Right ventricle myocardium superior (tissue), 1 donor: ENCODE data around the gene GJA1. TPM values are rescaled to one million over a fixed set of nuclear protein-coding genes. Genes with fewer than 3 reads are reported as not detected.
"Not testable (repeated sequence)": the region's sequence is repeated elsewhere in the genome, so short reads cannot be mapped to it uniquely, and the experiment has no call there.

Experiments
- ATAC-seq: fragments of 200-7000 bp; cut with Tn5 transposase; one replicate; pipeline ENCODE4 v1.9.1; 2020; ENCODE audit warnings: mild to moderate bottlenecking; ENCODE audit not compliant: poor library complexity
- DNase-seq: peaks from one replicate; pipeline ENCODE4 v3.0.0-alpha.2; 2020
- intact Hi-C: fragments of 100-400 bp; cut with DNase I; formaldehyde crosslinking; loops from one replicate; pipeline ENCODE4 v1.11.2; 2022
- long read RNA-seq: library from polyadenylated mRNA; unstranded; transcript quantifications from one replicate; pipeline ENCODE4 v2.0.0, GENCODE V29; 2021
- total RNA-seq: library from RNA; stranded (reverse); fragmentation: NEBNext Ultra II Directional; extraction: Animal tissue kit (Norgen Biotek cat#: 25700); gene quantifications from one replicate; pipeline ENCODE4 v1.2.1, GENCODE V29; 2021
- donor health status: DM: no; HTN: yes; CAD: no; lungs with severe emphysema.

GJA1 gene
- total RNA-seq, result 214 TPM
- long read RNA-seq, transcript GJA1-204 (2 exons, 3,152 nt), result major isoform, 5 of 26 reads
- long read RNA-seq, partial matches to known transcripts, result 21 of 26 reads
- long read RNA-seq, other reads (novel, unspliced or antisense), result 0 of 26 reads

GRCh38 chr6:121435444-121436069, at the start of gene GJA1:
TSS of gene GJA1 (plus strand) at chr6:121435646. CDS start at chr6:121446848, 11,202 bp downstream.
- peak; percentile 83 for ATAC-seq
- intact Hi-C loops, result no loop called here
- DNase-seq, result no peak

- DNase-seq, ATAC-seq, intact Hi-C loops: not testable (repeated sequence)
Observed at GRCh38 chr6:121386551-121386950, 48.9 kb upstream of the GJA1 start.

- intact Hi-C loops, result no loop called here
- ATAC-seq (no peak), DNase-seq (no peak)
Observed at GRCh38 chr6:121389419-121389818, 46.0 kb upstream of the GJA1 start.

GRCh38 chr6:121393731-121394505, 41.5 kb upstream of the GJA1 start:
- DNase-seq, result no peak
- ATAC-seq, result no peak
- intact Hi-C loops, result no loop called here

GRCh38 chr6:121395736-121396135, 39.7 kb upstream of the GJA1 start:
- DNase-seq (no peak), ATAC-seq (no peak)
- intact Hi-C loops, result no loop called here

GRCh38 chr6:121397188-121397587, 38.3 kb upstream of the GJA1 start:
- DNase-seq, ATAC-seq, intact Hi-C loops: not testable (repeated sequence)

- intact Hi-C loops, result no loop called here
- DNase-seq (no peak), ATAC-seq (no peak)
Observed at GRCh38 chr6:121398127-121398526, 37.3 kb upstream of the GJA1 start.

GRCh38 chr6:121399966-121400365, 35.5 kb upstream of the GJA1 start:
- intact Hi-C loops, result no loop called here
- DNase-seq (no peak), ATAC-seq (no peak)

GRCh38 chr6:121403964-121404363, 31.5 kb upstream of the GJA1 start:
- ATAC-seq (no peak), DNase-seq (no peak)
- intact Hi-C loops, result no loop called here

GRCh38 chr6:121405306-121405705, 30.1 kb upstream of the GJA1 start:
- DNase-seq, result no peak
- no peak for ATAC-seq
- intact Hi-C loops, result no loop called here

GRCh38 chr6:121408321-121408720, 27.1 kb upstream of the GJA1 start:
- intact Hi-C loops, result no loop called here

GRCh38 chr6:121413879-121414278, 21.6 kb upstream of the GJA1 start:
- no peak for ATAC-seq
- no peak for DNase-seq
- intact Hi-C loops, result no loop called here

More at GRCh38 chr6:121408321-121408720, 27.1 kb upstream of the GJA1 start:
- DNase-seq (no peak), ATAC-seq (no peak)

- intact Hi-C loops, result no loop called here
- DNase-seq (no peak), ATAC-seq (no peak)
Observed at GRCh38 chr6:121418346-121418745, 17.1 kb upstream of the GJA1 start.

GRCh38 chr6:121426686-121427085, 8.8 kb upstream of the GJA1 start:
- intact Hi-C loops, result loop anchor here (5.0 to 10.0 kb wide), 2 partner anchors 596 to 848 kb away; no protein-coding TSS in a partner anchor
- ATAC-seq (no peak), DNase-seq (no peak)

GRCh38 chr6:121428872-121429756, 6.3 kb upstream of the GJA1 start:
- DNase-seq (no peak), ATAC-seq (no peak)
- intact Hi-C loops, result loop anchor here (5.0 to 10.0 kb wide), 2 partner anchors 593 to 846 kb away; no protein-coding TSS in a partner anchor

- ATAC-seq (peak; percentile 47), DNase-seq (no peak)
- intact Hi-C loops, result loop anchor here (2.0 to 5.0 kb wide), 3 partner anchors 417 to 752 kb away; no protein-coding TSS in a partner anchor
Observed at GRCh38 chr6:121430514-121431460, 4.7 kb upstream of the GJA1 start.

GRCh38 chr6:121431776-121432175, 3.7 kb upstream of the GJA1 start:
- ATAC-seq, DNase-seq: not testable (repeated sequence)
- intact Hi-C loops, result loop anchor here (2.0 to 5.0 kb wide), 3 partner anchors 416 to 751 kb away; no protein-coding TSS in a partner anchor
